Activated CD8-positive, alpha-beta memory T cell treated with anti-CD3 and anti-CD28 coated beads, Interleukin-2, amount 50 U/mL, for 4 hours (primary cell): ENCODE results near the gene ASCC3.

Experiments used
- DNase-seq: peaks from one replicate; pipeline ENCODE4 v3.0.0-alpha.2; 2020

ASCC3 gene

DNA sequence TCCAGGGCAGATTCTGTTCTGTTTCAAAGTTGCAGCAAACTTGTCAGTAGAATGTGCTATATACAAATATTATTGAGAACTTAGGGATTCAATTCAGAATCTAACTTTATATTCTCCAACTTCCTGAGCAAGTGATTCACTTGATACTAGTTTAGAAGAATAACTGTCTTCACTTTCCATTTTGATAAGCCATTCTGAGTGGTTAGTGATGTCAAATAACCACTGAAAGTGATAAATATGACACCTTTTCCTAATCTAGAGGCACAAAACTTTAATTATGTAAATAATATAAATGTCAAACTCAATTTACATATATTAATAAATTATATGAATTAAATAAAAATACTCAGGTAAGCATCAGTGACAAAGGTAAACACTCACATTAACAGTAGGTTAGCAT is 395.9 kb downstream of the ASCC3 start:
- DNase-seq = no peak

DNA sequence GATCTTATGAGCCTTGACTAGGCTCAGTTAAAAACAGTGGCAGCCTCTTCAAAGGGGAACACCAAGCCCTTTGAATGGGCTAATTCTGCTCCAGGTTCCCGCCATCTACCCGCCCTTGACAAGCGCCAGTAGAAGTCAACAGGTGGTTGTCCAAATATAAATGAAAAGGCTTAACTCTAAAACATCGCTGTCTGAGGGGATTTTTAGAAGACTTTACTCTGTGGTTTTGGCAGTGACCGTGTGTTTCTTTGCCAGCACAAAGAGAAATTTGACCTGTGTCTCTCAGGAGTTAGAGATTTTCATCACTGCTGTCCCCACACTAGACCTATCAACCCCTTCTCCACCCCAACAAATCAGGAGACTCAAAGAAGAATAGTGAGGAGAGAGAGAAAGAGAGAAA is 396.7 kb downstream of the ASCC3 start:
- DNase-seq = no peak

DNA sequence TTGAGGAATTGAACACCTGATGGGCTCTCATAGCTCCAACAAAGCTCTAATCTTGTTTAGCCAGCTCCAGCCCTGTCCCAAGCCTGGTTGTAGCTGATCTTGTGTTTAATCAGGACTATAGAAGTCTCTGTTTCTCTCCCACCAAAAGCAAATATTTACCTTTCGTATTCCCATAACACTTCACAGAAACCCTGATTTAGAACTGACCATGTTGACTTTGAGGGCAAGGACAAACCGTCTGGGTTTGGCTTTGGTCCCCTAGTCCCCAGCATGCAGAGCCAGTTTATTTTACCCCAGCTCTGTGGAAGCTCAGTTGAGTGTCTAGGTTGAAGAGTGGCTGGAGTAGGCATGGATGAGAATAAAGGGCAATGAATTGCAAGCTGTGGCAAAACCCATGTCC is 398.4 kb downstream of the ASCC3 start:
- no peak for DNase-seq

DNA sequence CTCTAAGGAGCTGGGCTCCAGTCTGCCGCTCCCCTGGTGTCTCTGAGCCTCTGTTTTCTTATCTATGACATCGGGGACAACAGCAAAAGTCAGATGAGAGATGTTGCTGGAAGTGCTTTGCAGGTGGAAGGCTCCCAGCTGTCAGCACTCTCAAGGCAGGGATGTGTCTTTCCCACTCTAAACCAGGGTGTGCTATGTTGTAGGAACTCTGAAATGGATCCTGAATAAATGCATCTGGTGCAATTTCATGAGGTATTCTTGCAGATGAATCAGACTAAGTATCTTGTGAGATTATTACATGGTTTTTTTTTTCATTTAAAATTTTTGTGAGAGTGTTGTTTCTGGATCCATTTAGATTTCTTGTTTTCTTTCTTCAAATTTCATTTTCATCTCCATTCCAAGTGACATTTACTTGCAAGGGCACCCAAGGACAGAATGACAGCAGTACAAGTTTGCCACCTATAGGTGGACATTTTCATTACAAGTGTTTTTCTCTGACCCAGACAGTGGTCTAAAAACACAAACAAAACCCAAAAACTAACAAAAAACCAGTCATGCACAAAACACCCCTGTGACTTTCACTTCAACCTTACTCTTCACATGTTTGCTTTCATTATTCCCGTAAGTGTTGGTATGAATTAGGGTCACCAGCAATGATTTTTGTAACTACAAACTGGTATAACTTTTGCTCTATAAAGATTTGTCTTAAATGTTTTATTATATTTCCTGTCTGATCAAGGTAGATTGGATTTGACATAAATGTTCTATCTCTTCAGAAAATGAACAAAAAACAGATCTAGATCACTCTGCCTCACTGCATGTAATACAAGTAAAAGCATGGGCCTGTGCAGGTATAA is 401.7 kb downstream of the ASCC3 start:
- no peak for DNase-seq

DNA sequence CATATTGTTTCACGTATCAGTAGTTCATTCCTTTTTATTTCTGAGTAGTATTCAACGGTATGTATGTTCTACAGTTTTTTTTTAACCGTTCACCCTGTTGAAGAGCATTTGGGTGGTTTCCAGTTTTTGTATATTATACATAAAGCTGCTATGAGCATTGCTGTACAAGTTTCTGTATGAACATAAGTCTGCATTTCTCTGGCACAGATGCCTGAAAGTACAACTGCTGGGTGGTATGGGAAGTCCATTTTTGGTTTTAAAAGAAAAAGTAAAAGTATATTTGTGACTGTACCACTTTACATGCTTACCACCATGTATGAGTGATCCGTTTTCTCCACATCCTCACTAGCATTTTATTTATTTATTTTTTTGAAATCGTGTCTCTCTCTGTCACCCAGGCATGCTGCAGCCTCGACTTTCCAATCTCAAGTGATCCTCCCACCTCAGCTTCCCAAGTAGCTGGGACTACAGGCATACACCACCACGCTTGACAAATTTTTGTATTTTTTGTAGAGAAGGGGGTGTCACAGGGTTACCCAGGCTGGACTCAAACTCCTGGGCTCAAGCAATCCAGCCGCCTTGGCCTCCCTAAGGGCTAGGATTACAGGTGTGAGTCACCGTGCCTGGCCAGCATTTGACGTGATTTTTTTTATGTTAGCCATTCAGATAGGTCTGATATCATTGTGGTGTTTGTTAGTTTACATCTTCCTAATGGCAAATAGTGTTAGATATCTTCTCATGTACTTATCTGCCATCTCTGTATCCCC is 405.4 kb downstream of the ASCC3 start:
- no peak for DNase-seq

DNA sequence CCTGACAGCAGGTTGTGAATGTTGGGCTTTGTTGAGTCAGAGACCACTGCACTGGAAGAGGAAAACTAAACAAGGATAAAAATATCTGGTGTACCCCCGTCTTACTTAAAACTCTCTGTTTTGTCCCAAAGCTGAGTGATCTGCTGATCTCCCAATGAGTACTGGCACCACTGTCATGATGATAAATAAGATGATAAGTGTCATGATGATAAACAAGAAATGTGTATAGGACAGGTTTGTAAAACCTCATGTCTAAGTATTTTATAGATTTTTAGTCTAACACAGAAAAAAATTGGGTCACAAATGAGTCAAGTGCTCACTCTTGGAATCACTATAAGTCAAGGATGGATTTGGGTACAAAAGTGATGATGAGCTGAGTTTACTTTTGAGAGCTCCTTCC is 407.9 kb downstream of the ASCC3 start:
- DNase-seq = no peak

DNA sequence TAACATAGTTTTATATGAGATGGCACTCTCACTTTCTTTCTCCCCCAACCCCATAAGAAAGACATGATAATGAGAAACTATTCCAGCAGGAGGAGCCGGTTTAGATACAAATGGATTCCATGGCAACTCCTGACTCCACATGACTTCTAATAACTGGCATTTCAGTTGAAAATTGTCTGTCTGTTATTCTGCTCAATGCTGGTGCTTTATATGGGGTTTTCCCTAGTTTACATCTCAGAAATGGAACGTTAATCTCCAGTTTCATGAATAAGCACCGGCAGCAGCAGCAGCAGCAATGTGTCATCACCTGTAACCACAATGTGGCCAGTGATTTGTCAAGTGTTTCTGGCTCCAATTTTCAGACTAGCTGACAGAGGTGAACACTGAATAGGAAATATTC is 408.5 kb downstream of the ASCC3 start:
- no peak for DNase-seq

DNA sequence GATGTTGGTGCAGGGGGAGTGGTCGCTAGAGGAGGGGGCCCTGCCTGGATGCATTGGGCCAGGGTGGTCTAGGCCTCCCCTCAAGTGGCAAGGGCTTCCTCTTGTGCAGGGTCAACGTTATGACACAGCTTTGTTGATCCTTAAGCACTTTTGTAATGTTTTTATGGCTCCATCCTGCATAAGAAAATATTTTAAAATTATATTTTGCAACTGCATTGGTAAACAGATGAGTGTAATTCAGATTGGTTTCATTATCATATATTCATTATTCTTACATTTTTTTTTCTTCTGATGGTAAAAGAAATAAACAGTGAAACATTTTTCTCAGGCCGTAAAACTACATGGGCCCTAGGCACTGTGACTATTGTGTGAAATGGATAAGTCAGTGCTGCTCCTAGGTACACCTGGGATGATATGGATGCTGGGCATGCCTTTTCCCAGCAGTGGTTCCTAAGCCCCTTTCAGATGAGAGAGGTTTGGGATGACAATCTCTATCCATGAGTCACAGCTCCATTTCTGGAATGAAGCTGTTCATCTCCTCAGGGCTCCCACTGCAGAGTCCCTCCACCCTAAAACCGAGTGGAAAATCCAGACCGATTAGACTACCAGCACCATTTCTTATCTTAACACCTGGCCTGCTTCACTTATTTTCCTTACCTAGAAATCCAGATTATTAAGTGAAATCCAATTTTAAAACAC is 410.6 kb downstream of the ASCC3 start:
- DNase-seq = no peak

DNA sequence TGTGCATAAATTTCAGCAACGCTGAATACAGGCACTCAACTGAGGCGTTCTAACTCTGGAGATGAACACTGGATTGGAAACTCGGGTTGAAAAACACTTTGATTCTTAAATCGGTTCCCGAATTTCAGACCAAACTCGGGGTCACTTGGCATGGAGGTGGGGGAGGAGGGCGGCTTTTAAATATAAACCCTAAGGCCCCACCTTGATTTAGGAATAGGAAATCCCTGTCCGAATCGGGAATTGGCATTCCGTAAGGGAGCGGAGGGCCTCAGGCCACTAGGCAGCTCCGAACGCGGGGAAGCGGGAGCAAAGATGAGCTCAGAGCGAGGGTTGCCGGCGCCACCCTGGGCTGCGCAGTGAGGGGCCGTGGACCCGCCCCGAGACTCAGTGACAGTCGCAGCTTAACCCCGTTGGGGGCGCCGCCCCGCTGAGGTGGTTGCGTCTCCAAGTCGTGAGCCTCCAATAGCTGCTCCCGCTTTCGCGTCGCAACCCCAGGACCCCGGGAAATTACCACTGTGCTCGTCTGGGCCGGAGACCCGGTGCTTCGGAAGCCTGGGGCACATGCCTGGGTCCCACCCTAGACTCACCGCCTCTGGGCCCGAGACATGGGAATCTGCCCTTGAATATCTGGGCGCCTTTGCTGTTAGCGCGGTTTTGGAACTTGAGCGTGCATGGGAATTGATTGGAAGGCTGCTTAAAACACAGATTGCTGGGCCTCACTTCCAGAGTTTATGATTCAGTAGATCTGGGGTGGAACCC is 411.8 kb downstream of the ASCC3 start:
- DNase-seq = no peak

DNA sequence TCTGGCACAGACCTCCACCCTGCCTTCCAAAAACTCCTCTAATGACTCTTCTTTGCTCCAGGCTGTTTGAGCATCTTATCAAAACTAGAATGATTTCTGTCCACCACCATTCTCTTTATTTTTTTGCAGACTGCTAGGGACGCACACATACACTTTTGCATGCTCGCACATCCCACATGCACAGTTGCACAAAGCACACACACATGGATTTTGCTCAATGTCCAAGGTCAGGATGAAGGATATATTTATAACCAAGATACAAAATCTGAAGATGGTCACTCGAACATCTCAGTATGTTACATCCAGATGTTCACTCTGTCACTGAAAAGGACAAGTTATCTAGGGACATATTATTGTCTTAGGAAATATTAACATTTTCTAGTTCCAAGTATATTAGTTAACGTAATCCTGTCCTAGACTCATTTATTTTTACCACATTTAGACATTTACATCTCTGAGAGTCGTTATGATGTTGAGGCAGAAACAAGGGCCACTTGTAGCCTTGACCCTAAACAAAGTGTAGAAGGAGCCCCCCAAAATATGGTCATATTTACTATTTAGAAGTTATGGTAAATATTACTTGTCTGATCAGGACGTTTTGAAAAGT is 413.0 kb downstream of the ASCC3 start:
- no peak for DNase-seq

DNA sequence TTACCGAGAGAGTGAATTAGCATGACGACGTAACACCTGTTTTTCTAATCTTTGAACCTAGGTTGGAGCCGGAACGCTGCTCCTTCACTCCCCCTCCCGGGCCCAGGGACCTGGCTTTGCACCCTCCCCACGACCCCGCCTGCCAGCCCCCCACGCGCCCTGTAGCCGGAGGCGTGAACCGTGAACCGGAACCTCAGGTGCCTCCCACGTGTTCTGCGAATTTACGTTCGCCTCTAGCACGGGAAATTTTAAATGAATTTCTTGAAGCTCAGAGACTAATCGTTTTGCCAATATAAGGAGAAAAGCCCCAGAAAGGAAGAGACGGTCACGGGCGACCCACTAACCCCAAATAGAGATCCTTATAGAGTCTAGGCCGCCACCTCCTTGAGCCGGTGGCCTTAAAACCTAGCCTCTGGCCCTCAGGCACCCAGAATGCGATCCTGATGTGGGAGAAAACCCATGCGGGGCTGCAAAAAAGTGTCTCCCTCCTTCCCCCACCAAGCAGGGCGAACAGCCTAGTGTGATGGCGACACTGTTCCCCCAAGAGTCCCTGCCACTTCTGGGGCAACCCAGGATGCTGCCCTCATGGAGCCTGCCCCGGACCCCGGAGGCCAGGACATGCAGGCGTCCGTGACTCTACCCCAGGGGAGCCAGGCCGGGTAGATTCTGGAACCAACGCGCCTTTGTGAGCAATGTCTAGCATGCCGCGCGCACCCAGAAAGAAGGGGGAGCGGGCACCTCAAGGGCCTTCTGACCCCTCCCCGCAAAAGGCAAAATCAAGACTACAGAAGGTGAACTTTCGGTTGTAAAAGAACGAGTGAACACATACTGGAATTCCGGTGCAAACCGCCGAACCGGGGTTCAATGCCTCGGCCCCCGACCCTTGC is 413.8 kb downstream of the ASCC3 start:
- no peak for DNase-seq

DNA sequence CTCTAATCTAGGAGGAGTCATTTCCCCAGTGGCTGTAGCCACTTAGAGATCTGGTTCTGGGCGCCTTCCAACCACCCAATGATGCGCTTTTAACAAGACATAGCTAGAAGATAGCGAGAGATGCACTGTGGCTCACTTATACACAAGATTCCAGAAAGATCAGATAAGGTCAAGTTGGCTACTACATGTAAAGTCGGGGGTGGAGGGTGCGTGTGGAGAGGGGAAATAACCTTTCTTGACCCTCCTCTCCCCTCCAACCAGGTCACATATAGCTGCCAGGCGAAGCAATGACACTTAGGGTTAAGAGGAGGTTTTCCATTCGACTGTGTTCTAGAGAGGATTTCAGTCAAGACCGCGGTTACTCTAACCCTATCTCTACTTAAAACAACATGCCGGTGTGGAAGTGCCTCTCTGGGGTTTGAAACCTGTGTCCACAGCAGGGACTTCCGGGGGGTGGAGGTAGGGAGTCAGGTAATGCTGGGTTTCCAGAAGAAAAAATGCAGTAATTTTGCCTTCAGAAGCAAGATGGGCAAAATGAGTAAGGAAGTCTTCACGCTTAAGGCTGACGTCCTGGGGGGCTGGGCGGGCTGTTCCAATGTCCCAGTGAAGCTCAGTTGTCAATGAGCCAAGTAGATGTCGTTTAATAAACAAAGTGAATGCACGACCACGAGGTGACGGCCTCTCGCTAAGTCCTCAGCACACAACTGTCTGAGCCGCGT is 414.6 kb downstream of the ASCC3 start:
- DNase-seq = no peak

DNA sequence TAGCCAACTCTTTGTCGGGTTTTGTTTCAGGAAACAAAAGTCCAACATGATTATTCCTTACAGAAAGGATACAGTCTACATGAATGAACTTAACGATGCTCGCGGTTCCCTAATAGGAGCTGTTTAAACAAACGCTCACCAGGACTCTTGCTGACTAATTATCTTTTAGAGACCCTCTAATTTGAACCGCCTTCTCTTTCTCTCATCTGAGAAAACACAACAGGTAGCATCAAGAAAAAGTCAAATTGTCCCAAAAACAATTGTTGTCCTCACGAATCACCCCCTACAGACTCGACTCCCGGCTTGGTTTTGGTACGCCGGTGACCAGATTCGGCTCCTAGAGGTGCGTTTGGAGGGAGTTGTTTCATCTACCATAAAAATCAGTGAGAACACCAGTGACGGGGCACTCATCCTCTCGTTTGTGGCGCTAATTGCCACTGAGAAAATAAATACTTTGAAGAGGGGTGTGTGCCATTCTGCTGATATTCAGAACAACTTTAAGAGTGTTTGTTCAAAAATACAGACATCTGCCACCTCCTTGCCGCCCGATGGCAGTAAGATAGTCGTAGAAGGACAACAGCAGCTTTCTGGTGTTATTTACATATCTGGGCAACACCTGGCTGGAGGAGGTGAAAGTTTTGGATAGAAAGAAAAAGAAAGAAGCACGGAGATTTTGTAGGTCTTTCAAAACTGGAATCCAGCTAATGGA is 415.3 kb downstream of the ASCC3 start:
- no peak for DNase-seq

DNA sequence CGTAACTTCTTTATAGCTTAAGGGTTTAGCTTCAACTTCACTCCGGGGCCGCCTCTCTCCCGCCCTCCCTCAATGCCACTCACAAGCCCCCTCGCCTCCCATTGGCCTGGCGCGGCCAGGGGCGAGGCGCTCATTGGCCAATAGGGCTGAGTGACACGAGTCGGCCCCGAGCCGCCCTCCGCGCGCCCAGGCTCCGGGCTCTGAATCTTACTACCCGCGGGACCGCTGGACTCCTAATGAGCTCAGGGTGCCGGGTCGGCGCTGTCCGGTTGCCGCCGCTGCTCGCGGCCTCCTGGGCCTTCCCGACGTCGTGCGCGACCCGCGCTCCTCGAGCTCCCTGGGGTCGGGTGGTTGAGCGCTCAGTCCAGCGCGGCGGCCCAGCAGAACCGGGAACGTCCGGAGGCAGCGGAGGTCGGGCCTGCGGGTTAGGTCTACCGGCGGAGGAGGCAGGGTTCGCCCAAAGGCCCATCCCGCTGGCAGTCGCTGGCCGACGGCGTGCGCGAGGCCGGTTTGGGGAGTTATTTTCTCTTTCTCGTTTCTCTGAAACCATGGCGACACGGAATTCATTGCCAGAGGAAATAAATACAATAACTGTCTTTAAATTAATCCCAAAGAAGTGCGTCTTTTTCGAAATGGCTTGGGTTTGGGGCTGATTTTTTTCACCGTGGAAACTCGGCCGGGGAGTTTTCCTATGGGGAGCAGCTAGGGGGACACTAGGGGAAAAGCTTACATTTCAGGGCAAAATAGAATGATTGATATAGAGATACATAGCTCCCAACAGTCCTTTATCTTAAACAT is 416.0 kb downstream of the ASCC3 start, which contains the start of gene SIM1:
SIM1 (minus strand) TSS at position 19 of the 798 bp plus-strand sequence. CDS start 1,453 bp downstream, outside the sequence.
- DNase-seq = no peak

DNA sequence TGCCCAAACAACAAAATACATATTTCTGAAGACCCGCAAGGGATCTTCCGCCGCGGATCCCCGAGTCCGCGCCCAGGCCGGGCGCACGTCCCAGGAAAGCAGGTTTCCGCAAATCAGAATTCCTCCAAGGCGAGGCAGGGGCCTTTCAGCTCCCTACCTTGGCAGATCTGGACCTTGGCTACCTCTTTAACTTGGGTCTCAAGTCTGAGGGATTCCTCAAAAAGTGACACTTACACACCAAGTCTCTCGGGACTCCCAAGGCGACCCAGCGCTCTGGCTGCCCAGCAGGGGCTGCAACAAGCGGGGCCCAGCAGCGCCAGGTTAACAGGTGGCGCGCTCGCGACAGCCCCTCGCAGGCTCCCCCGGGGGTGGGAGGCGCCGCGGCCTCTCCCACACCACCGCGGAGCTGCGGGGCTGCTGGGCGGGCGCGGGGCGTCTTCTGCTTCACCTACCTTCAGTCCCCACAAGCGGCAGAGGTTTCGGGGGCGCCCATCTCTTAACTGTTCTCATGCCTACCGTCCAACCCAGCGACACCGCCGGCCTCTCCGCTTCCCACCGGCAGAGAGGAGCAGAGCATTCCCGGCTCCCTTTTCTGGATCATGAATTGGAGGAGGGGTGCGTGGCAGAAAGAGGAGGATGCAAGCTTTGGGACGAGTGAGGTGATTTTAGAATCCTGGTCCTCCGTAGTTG is 416.8 kb downstream of the ASCC3 start:
- DNase-seq = no peak

DNA sequence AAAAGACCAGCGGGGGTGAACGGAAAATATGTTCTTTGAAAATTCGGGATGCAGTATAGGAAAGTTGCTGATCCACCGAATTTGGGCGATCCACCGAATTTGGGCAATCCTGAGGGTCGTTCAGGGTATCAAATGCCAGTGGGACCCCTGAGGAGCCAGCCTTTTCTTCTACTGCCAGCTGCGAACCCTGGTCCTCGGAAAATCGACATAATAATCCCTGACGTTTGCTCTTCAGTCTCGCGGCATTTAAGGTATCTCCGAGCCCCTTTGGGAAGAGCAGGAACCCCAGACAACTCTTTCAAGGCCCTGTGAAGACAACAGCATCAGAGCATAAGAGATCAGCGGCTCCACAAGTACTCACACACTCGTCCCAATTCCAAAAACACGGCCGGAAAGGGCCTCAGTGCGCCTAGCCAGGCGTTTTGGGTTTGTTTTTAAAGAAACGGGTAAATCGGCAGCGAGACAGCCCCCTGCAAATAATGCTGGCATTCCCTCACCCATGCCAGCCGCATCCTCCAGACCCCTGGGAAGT is 417.4 kb downstream of the ASCC3 start:
- no peak for DNase-seq

DNA sequence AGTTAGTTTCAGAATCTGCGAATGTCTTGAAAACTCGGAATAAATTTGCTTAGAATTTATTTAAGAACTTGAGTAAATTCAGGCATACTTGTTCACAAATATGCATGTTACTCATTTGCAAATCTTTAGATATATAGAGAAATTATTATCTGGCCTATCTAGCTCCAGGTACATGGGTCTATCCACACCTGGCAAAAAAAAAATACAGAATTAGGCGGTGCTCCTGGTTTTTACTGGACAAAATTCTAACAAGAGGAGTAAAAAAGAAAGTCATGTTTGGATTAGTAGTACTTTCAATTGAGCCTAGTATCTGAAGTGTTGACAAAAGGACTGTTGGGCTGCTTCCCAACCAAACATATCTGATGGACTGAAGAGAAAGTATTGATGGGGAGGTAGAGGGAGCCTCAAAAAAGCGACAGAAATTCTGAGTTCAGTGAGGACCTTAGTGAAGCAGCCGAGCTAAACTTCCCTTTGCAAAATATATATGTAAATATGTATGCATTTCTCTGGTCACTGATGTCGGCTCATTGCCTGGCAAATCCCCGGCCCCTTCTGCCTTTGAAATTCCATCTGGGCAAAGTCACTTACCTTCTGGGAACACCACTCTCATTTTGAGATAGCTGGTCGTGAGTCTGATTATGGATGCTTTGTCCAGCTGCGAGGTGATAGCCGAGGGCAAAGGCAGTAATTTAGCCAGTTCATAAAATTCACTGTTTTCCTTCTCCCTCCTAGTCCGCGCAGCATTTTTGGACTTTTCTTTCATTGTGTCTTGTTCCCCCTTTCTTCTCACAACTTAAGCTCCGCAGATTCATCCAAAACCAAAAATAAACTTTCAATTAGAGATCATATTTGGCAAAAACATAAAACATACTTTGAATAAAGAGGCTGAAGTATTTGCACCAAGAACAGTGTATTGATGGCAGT is 418.2 kb downstream of the ASCC3 start:
- DNase-seq = no peak
